Measurements from ENCODE around the gene CNGA4. TPM values are rescaled to one million over a fixed set of nuclear protein-coding genes. Genes with fewer than 3 reads are reported as not detected.
A peak's percentile ranks its signal among the peaks of the same experiment; 100 is the strongest.
"Not testable (repeated sequence)": the region's sequence is repeated elsewhere in the genome, so short reads cannot be mapped to it uniquely, and the experiment has no call there.

Gene CNGA4
- total RNA-seq, 4 donors from 2014 or later: 0.26 to 0.90 (median 0.30) TPM; not detected in 1

DNA sequence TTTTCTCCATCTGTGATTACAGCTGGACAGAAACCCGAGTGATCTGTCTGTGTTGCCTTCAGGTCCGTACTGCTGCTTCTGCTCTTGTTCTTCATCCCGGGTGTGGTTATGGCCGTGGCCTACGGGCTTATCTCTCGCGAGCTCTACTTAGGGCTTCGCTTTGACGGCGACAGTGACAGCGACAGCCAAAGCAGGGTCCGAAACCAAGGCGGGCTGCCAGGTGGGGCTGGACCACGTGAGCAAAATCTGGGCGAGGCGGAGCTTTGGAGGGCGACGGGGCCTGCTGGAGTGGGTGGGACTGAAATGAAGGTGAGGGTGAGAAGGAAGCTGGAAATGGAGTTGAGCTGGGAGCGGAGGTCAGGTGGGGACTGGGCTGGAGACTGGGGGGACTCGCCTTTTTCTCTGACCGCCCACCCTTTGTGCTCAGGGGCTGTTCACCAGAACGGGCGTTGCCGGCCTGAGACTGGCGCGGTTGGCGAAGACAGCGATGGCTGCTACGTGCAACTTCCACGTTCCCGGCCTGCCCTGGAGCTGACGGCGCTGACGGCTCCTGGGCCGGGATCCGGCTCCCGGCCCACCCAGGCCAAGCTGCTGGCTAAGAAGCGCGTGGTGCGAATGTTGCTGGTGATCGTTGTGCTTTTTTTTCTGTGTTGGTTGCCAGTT lies 31.8 kb downstream of the CNGA4 start:
- Histone ChIP-seq H3K9me3 (no peaks in the 10 kb centered on the region), H3K27me3 (no peaks in the 10 kb centered on the region), H3K4me3 (no peak overlapping the region), H3K36me3 (no peaks in the 10 kb centered on the region), H3K27ac (no peak overlapping the region), H3K4me1 (no peaks in the 10 kb centered on the region)
- no peak for DNase-seq
- TF ChIP-seq POLR2A (IDR thresholded peaks at IDR 0.05): no peak
- TF ChIP-seq, protein P1, sequence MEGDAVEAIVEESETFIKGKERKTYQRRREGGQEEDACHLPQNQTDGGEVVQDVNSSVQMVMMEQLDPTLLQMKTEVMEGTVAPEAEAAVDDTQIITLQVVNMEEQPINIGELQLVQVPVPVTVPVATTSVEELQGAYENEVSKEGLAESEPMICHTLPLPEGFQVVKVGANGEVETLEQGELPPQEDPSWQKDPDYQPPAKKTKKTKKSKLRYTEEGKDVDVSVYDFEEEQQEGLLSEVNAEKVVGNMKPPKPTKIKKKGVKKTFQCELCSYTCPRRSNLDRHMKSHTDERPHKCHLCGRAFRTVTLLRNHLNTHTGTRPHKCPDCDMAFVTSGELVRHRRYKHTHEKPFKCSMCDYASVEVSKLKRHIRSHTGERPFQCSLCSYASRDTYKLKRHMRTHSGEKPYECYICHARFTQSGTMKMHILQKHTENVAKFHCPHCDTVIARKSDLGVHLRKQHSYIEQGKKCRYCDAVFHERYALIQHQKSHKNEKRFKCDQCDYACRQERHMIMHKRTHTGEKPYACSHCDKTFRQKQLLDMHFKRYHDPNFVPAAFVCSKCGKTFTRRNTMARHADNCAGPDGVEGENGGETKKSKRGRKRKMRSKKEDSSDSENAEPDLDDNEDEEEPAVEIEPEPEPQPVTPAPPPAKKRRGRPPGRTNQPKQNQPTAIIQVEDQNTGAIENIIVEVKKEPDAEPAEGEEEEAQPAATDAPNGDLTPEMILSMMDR (IDR thresholded peaks at IDR 0.05): no peak
- intact Hi-C loops (cut with DNase I; ENCODE audit: low total_unique reads): no loop called here

DNA sequence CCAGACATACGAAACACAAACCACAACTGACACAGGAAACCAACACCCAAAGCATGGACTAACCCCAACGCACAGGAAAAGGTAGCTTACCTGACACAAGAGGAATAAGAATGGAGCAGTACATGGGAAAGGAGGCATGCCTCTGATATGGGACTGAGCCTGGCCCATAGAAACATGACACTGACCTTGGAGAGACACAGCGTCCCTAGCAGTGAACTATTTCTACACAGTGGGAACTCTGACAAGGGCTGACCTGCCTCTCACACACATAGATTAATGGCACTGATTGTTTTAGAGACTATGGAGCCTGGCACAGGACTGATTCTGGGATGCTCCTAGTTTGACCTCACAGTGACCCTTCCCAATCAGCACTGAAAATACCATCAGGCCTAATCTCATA lies 32.7 kb downstream of the CNGA4 start:
- no peak for DNase-seq
- no peaks in the 10 kb centered on the region for H3K27me3 ChIP-seq
- intact Hi-C loops (cut with DNase I; ENCODE audit: low total_unique reads): no loop called here
- no peak overlapping the region for H3K4me3 ChIP-seq
- H3K4me1 ChIP-seq: no peaks in the 10 kb centered on the region
- no peaks in the 10 kb centered on the region for H3K9me3 ChIP-seq
- TF ChIP-seq POLR2A (IDR thresholded peaks at IDR 0.05): no peak
- TF ChIP-seq, protein P1 (IDR thresholded peaks at IDR 0.05): no peak
- no peak overlapping the region for H3K27ac ChIP-seq
- no peaks in the 10 kb centered on the region for H3K36me3 ChIP-seq

DNA sequence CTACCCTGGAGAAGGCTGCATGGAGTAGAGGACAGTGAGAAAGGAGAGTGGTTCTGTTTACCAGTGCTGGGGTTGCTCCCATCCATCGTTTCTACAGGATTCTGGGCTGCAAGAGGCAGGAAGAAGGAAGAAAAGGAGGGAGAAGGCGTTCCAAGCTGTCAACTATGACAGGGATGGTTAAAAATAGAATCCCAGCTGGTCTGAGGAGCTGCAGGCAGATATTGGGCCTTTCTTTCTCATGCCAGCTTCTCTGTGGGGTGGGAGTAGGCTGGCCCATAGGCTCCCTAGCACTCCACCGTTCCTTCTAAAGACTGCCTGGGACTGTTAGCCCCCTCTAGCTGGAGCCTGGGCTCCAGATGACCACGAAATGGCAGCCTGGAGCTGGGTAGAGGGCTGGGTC lies 34.3 kb downstream of the CNGA4 start:
- no peak overlapping the region for H3K4me3 ChIP-seq
- H3K27me3 ChIP-seq: no peaks in the 10 kb centered on the region
- no peaks in the 10 kb centered on the region for H3K36me3 ChIP-seq
- peak overlapping the region in 1 of 2 donors; percentile 7 for H3K27ac ChIP-seq
- TF ChIP-seq POLR2A (IDR thresholded peaks at IDR 0.05): no peak
- TF ChIP-seq, protein P1 (IDR thresholded peaks at IDR 0.05): no peak
- intact Hi-C loops (cut with DNase I; ENCODE audit: low total_unique reads): no loop called here
- DNase-seq: no peak
- H3K9me3 ChIP-seq: no peaks in the 10 kb centered on the region
- H3K4me1 ChIP-seq: no peaks in the 10 kb centered on the region

DNA sequence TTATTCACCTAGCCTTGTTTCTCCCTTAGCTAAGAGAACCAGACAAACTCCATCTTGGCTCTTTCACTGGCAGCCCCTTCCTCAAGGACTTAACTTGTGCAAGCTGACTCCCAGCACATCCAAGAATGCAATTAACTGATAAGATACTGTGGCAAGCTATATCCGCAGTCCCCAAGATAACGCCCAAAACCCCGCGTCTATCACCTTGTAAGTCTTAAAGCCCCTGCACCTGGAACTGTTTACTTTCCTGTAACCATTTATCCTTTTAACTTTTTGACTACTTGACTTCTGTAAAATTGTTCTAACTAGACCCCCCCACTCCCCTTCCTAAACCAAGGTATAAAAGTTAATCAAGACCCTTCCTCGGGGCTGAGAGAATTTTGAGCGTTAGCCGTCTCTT lies 41.9 kb downstream of the CNGA4 start:
- H3K27ac ChIP-seq; H3K36me3 ChIP-seq; DNase-seq; H3K27me3 ChIP-seq; H3K4me1 ChIP-seq; H3K4me3 ChIP-seq; H3K9me3 ChIP-seq; intact Hi-C loops (cut with DNase I; ENCODE audit: low total_unique reads): not testable (repeated sequence)

DNA sequence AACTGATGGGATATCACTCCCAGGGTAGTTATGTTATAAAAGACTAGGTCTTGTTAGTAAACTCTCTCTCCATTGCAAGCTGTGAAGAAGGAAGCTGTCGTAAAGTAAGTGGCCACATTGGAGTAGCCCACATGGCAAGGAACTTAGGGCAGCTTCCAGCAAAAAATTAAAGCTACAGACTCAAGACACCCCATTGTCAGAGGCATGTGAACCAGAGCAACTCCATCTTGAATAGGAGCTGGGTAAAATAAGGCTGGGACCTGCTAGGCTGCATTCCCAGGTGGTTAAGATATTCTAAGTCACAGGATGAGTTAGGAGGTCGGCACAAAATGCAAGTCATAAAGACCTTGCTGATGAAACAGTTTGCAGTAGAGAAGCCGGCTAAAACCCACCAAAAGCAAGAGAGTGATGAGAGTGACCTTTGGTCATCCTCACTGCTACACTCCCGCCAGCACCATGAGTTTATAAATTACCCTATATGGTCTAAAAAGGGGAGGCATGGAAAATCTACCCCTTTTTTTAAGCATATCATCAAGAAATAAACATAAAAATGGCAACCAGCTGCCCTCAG lies 44.6 kb downstream of the CNGA4 start:
- intact Hi-C loops (cut with DNase I; ENCODE audit: low total_unique reads): no loop called here
- TF ChIP-seq, protein P1 (IDR thresholded peaks at IDR 0.05): no peak
- no peak for TF ChIP-seq POLR2A (IDR thresholded peaks at IDR 0.05)
- Histone ChIP-seq H3K27me3 (no peaks in the 10 kb centered on the region), H3K4me3 (no peak overlapping the region), H3K36me3 (no peaks in the 10 kb centered on the region), H3K4me1 (no peaks in the 10 kb centered on the region), H3K27ac (no peak overlapping the region), H3K9me3 (no peaks in the 10 kb centered on the region)
- DNase-seq: no peak

All from uterus (tissue), 4 donors.